ENCODE results near the gene ANO3. TPM values are rescaled to one million over a fixed set of nuclear protein-coding genes. Genes with fewer than 3 reads are reported as not detected.

Gene ANO3
- total RNA-seq, 4 donors from 2014 or later = 1.6 to 14.3 (median 4.3) TPM

GRCh38 chr11:26359055-26359454 is 27.1 kb downstream of the ANO3 start:
- no peak for TF ChIP-seq CTCF (IDR thresholded peaks at IDR 0.05; ENCODE audit: low read depth)

- TF ChIP-seq CTCF (IDR thresholded peaks at IDR 0.05; ENCODE audit: low read depth) = no peak
Observed at GRCh38 chr11:26365284-26365683, 33.4 kb downstream of the ANO3 start.

GRCh38 chr11:26377619-26378018 is 45.7 kb downstream of the ANO3 start:
- TF ChIP-seq CTCF (IDR thresholded peaks at IDR 0.05; ENCODE audit: low read depth) = no peak

- no peak for TF ChIP-seq CTCF (IDR thresholded peaks at IDR 0.05; ENCODE audit: low read depth)
Observed at GRCh38 chr11:26399336-26399735, 67.4 kb downstream of the ANO3 start.

- TF ChIP-seq CTCF (IDR thresholded peaks at IDR 0.05; ENCODE audit: low read depth) = no peak
Observed at GRCh38 chr11:26410706-26411366, 78.9 kb downstream of the ANO3 start.

- TF ChIP-seq CTCF (IDR thresholded peaks at IDR 0.05; ENCODE audit: low read depth) = no peak
Observed at GRCh38 chr11:26412955-26413354, 81.0 kb downstream of the ANO3 start.

- no peak for TF ChIP-seq CTCF (IDR thresholded peaks at IDR 0.05; ENCODE audit: low read depth)
Observed at GRCh38 chr11:26418386-26418912, 86.5 kb downstream of the ANO3 start.
